ENCODE measurements around the gene THAP3.

- TF ChIP-seq, protein P1, sequence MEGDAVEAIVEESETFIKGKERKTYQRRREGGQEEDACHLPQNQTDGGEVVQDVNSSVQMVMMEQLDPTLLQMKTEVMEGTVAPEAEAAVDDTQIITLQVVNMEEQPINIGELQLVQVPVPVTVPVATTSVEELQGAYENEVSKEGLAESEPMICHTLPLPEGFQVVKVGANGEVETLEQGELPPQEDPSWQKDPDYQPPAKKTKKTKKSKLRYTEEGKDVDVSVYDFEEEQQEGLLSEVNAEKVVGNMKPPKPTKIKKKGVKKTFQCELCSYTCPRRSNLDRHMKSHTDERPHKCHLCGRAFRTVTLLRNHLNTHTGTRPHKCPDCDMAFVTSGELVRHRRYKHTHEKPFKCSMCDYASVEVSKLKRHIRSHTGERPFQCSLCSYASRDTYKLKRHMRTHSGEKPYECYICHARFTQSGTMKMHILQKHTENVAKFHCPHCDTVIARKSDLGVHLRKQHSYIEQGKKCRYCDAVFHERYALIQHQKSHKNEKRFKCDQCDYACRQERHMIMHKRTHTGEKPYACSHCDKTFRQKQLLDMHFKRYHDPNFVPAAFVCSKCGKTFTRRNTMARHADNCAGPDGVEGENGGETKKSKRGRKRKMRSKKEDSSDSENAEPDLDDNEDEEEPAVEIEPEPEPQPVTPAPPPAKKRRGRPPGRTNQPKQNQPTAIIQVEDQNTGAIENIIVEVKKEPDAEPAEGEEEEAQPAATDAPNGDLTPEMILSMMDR (conservative IDR thresholded peaks at IDR 0.05 in 1 of 2, IDR thresholded peaks at IDR 0.05 in 1 of 2; ENCODE audit: extremely low read depth in 1 of 2, insufficient read depth in 1 of 2, low read depth in 1 of 2, low read length in 2 of 2): no peak
- TF ChIP-seq EZH2 (IDR thresholded peaks at IDR 0.05; ENCODE audit: borderline replicate concordance, low read length): no peak
Observed at GRCh38 chr1:6652986-6653385, 28.3 kb downstream of the THAP3 start.
